Measurements from ENCODE around the gene CCND2.

CCND2 gene

DNA sequence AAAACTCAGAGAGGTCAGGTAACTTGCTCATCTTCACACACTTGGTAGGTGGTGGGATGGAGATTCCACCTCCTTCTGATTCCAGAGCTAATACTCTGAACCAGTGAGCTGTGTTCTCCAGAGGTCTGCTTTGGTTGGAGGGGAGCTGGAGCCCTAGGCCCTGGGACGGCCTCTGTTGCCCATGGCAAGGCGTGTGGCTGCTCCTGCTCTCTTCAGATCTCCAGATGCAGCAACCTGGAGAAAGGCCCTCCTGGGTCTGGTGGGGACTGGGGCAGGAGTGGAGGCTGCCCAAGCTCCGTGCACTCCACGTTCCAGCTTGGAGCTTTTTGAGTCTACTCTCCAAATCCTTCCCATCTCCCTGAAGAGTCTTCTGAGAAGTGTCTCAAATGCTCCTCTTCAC lies 10.7 kb downstream of the CCND2 start:
- DNase-seq (ENCODE audit: low read depth): no peak
- TF ChIP-seq, protein P1, sequence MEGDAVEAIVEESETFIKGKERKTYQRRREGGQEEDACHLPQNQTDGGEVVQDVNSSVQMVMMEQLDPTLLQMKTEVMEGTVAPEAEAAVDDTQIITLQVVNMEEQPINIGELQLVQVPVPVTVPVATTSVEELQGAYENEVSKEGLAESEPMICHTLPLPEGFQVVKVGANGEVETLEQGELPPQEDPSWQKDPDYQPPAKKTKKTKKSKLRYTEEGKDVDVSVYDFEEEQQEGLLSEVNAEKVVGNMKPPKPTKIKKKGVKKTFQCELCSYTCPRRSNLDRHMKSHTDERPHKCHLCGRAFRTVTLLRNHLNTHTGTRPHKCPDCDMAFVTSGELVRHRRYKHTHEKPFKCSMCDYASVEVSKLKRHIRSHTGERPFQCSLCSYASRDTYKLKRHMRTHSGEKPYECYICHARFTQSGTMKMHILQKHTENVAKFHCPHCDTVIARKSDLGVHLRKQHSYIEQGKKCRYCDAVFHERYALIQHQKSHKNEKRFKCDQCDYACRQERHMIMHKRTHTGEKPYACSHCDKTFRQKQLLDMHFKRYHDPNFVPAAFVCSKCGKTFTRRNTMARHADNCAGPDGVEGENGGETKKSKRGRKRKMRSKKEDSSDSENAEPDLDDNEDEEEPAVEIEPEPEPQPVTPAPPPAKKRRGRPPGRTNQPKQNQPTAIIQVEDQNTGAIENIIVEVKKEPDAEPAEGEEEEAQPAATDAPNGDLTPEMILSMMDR (IDR thresholded peaks at IDR 0.05; ENCODE audit: control insufficient read depth, insufficient read depth, low read depth, low read length, missing control alignments): no peak
- H3K4me3 ChIP-seq (ENCODE audit: control insufficient read depth, low read depth, low read length): no peak overlapping the region

DNA sequence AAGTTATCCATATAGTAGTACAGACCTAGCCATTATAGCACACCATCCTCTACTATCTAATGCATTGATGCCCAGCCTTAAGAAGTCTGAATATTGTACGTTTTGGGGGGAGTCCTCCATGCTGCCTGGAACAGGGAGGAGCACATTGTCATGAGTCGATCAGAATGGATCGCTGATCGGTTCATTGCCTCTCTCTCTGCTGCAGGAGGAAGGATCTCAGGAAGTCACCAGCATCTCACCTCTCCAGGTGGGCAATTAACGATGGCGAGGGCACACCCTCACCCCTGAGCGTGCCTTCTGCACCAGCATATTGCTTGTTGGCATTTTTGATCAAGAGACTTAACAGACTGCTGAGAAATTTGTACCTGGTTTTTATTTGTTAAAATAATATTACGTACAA lies 11.5 kb downstream of the CCND2 start:
- no peak overlapping the region for H3K4me3 ChIP-seq (ENCODE audit: control insufficient read depth, low read depth, low read length)
- TF ChIP-seq, protein P1 (IDR thresholded peaks at IDR 0.05; ENCODE audit: control insufficient read depth, insufficient read depth, low read depth, low read length, missing control alignments): no peak
- DNase-seq (ENCODE audit: low read depth): no peak

GRCh38 chr12:4286228-4286627 lies 12.7 kb downstream of the CCND2 start:
- H3K4me3 ChIP-seq (ENCODE audit: control insufficient read depth, low read depth, low read length): no peak overlapping the region
- no peak for DNase-seq (ENCODE audit: low read depth)
- TF ChIP-seq, protein P1 (IDR thresholded peaks at IDR 0.05; ENCODE audit: control insufficient read depth, insufficient read depth, low read depth, low read length, missing control alignments): no peak

GRCh38 chr12:4286771-4287317 lies 13.3 kb downstream of the CCND2 start:
- no peak overlapping the region for H3K4me3 ChIP-seq (ENCODE audit: control insufficient read depth, low read depth, low read length)
- DNase-seq (ENCODE audit: low read depth): no peak
- TF ChIP-seq, protein P1 (IDR thresholded peaks at IDR 0.05; ENCODE audit: control insufficient read depth, insufficient read depth, low read depth, low read length, missing control alignments): no peak

DNA sequence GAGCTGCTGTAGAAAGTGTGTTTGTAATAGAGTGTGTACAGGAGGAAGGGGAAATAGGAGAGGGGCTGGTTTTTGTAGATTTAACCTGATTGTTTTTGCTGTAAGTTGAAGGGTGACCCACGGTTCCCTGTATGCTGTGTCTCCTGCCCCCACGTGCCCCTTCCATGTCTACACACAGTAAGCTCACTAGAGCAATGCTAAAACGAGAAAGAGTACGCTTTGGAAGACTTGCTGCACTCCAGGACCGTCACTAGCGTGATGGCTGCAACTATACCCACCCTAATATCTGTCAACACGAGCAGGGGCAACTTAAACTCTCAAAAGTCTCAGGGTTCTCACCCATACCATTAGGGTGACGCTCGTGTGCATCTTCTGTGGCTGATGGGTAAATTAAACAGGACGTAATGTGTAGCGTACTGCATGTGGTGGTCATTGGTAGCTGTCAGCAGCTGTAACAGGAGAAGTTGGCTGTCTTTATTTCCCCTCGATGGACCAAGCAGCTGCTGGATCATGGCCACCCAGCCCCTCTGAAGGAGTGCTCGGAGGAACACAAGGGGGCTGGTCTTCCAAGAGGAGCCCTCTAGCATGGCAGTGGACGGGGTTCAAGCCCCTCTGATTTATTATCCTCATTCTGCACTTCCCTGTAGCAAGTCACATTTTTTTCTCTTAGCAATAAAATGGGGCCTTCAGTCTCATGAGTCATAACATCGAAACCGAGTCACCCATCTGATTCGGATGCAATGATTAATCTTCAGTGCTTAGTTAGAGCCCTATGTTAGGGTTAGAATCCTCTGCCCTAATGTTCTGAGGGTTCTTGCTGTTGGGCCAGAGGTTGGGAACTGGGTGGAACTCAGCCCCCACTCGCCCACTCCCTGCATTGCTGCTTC lies 14.0 kb downstream of the CCND2 start:
- no peak for DNase-seq (ENCODE audit: low read depth)
- no peak overlapping the region for H3K4me3 ChIP-seq (ENCODE audit: control insufficient read depth, low read depth, low read length)
- TF ChIP-seq, protein P1 (IDR thresholded peaks at IDR 0.05; ENCODE audit: control insufficient read depth, insufficient read depth, low read depth, low read length, missing control alignments): no peak

GRCh38 chr12:4288296-4289131 lies 15.0 kb downstream of the CCND2 start:
- no peak for DNase-seq (ENCODE audit: low read depth)
- no peak overlapping the region for H3K4me3 ChIP-seq (ENCODE audit: control insufficient read depth, low read depth, low read length)
- TF ChIP-seq, protein P1 (IDR thresholded peaks at IDR 0.05; ENCODE audit: control insufficient read depth, insufficient read depth, low read depth, low read length, missing control alignments): no peak
